Thyroid gland (tissue), 4 donors: ENCODE data around the gene TANGO2. TPM values are rescaled to one million over a fixed set of nuclear protein-coding genes. Genes with fewer than 3 reads are reported as not detected.
"Not testable (repeated sequence)": the region's sequence is repeated elsewhere in the genome, so short reads cannot be mapped to it uniquely, and the experiment has no call there.

Source experiments
- DNase-seq, 2 donors: peaks; one replicate each; pipeline ENCODE4 v3.0.0-alpha.2; 2019
- H3K27ac ChIP-seq, 3 donors: fragments of 200-600 bp; sonication (generic); 1 replicate in 2 of 3; 2 replicates in 1 of 3; pipeline ENCODE4 v1.5.1; 2016 to 2019; ENCODE audit warnings: mild to moderate bottlenecking in 1 of 3, moderate library complexity in 1 of 3
- H3K27me3 ChIP-seq: fragments of 200-600 bp; sonication (generic); one replicate; pipeline ENCODE4 v1.5.1; 2019
- H3K36me3 ChIP-seq, 2 donors: fragments of 200-600 bp; sonication (generic); one replicate each; pipeline ENCODE4 v1.5.1; 2016 to 2019
- H3K4me1 ChIP-seq, 2 donors: fragments of 200-600 bp; sonication (generic); one replicate each; pipeline ENCODE4 v1.5.1; 2017 to 2019
- H3K4me3 ChIP-seq, 3 donors: fragments of 200-600 bp; sonication (generic); replicated peaks in 1 of 3; 1 replicate in 2 of 3; 2 replicates in 1 of 3; pipeline ENCODE4 v1.5.1; 2016; ENCODE audit warnings: mild to moderate bottlenecking in 1 of 3
- H3K9me3 ChIP-seq: fragments of 200-600 bp; sonication (generic); one replicate; pipeline ENCODE4 v1.5.1; 2017
- POLR2A ChIP-seq, 2 donors: fragments of 450-650 bp; IDR thresholded peaks; one replicate each; pipeline ENCODE4 v1.6.1; 2017; ENCODE audit warnings: antibody characterized with exemption in 2 of 2, mild to moderate bottlenecking in 2 of 2, moderate library complexity in 1 of 2
- WGBS, 2 donors: methylation state at CpG; one replicate each; pipeline ENCODE4 v1.1.5; 2017; 5-methylcytosine and 5-hydroxymethylcytosine counted together
- intact Hi-C: fragments of 100-400 bp; cut with DNase I; formaldehyde crosslinking; loops from one replicate; pipeline ENCODE4 v1.15.1; 2023
- total RNA-seq, 4 donors: library from RNA; depleted of rRNA; stranded (reverse); fragments of >200 nt; gene quantifications; one replicate each; pipeline ENCODE4 v1.2.3, GENCODE V29; 2016
- TF ChIP-seq, protein P1 (sequence below), 6 experiments: fragments of 200-600 bp in 3 of 6; fragments of 450-650 bp in 3 of 6; sonication (generic) in 3 of 6; IDR thresholded peaks; one replicate each; pipeline ENCODE4 v1.5.1; 2016 to 2019; ENCODE audit warnings: antibody characterized with exemption in 6 of 6, mild to moderate bottlenecking in 2 of 6, inconsistent platforms in 1 of 6, moderate library complexity in 1 of 6

TANGO2 gene
- total RNA-seq, 4 donors from 2014 or later: 50.3 to 82.7 (median 65.2) TPM

DNA sequence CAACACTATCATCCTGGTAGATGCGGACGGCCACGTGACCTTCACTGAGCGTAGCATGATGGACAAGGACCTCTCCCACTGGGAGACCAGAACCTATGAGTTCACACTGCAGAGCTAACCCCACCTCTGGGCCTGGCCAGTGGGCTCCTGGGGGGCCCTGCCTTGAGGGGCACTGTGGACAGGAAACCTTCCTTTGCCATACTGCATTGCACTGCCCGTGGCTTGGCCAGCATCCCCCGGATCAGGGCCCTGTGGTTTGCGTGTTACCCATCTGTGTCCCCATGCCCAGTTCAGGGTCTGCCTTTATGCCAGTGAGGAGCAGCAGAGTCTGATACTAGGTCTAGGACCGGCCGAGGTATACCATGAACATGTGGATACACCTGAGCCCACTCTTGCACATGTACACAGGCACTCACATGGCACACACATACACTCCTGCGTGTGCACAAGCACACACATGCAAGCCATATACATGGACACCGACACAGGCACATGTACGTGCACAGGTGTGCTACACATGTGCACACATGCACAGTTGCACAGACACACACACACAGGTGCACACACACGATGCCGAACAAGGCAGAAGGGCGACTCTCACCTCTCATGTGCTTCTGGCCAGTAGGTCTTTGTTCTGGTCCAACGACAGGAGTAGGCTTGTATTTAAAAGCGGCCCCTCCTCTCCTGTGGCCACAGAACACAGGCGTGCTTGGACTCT is 43.8 kb downstream of the TANGO2 start:
- no peak overlapping the region for H3K4me3 ChIP-seq
- H3K27me3 ChIP-seq: no peaks in the 10 kb centered on the region
- no peak overlapping the region for H3K27ac ChIP-seq
- 88 to 95% methylated on average over 11 to 14 of the region's 18 CpGs for WGBS, 2 donors
- H3K4me1 ChIP-seq: no peaks in the 10 kb centered on the region
- peaks cover 28 to 34% of the 10 kb centered on the region in 2 donors for H3K36me3 ChIP-seq
- intact Hi-C loops: no loop called here
- H3K9me3 ChIP-seq: no peaks in the 10 kb centered on the region
- TF ChIP-seq, protein P1, sequence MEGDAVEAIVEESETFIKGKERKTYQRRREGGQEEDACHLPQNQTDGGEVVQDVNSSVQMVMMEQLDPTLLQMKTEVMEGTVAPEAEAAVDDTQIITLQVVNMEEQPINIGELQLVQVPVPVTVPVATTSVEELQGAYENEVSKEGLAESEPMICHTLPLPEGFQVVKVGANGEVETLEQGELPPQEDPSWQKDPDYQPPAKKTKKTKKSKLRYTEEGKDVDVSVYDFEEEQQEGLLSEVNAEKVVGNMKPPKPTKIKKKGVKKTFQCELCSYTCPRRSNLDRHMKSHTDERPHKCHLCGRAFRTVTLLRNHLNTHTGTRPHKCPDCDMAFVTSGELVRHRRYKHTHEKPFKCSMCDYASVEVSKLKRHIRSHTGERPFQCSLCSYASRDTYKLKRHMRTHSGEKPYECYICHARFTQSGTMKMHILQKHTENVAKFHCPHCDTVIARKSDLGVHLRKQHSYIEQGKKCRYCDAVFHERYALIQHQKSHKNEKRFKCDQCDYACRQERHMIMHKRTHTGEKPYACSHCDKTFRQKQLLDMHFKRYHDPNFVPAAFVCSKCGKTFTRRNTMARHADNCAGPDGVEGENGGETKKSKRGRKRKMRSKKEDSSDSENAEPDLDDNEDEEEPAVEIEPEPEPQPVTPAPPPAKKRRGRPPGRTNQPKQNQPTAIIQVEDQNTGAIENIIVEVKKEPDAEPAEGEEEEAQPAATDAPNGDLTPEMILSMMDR (IDR thresholded peaks at IDR 0.05): no peak
- no peak for TF ChIP-seq POLR2A (IDR thresholded peaks at IDR 0.05)
- no peak for DNase-seq

DNA sequence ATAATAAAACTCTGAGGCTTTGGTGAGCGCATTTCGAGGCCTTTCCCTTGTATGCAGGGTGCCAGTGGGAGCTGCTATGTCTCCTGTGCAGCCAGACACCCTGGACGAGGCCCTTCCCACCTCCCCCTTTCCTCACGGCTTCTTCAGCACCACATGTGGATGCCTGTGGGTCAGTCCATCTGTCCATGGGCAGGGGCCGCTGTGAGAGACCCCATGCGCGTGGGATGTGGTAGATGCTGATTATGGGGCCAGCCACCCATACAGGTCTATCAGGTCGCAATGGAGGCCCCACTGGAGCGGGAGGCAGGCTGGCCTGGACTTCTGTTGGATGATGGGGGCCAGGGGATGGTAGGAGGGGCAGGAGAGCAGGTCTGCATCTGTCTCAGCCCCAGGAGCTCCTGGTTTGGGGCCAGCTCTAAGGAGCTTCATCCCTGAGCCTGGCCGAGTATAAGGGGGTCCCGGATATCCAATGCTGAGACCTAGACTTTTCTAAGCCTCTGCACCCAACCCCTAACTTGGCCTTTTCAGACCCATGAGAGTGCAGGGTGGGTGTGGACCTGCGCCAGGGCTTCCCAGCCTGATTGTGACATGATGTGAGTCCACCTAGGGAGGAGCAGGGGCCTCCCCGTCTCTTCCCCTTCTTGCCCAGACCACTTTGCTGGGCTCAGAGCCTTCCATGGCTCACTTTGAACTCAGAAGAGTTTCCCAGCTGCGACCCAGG is 45.1 kb downstream of the TANGO2 start:
- Histone ChIP-seq H3K9me3 (no peaks in the 10 kb centered on the region), H3K27ac (no peak overlapping the region), H3K36me3 (peaks cover 27 to 32% of the 10 kb centered on the region in 2 donors), H3K4me3 (no peak overlapping the region), H3K4me1 (no peaks in the 10 kb centered on the region), H3K27me3 (no peaks in the 10 kb centered on the region)
- intact Hi-C loops: no loop called here
- TF ChIP-seq POLR2A (IDR thresholded peaks at IDR 0.05): no peak
- TF ChIP-seq, protein P1 (IDR thresholded peaks at IDR 0.05): no peak
- WGBS, 2 donors: 93 to 96% methylated on average over 9 to 12 of the region's 14 CpGs
- no peak for DNase-seq

DNA sequence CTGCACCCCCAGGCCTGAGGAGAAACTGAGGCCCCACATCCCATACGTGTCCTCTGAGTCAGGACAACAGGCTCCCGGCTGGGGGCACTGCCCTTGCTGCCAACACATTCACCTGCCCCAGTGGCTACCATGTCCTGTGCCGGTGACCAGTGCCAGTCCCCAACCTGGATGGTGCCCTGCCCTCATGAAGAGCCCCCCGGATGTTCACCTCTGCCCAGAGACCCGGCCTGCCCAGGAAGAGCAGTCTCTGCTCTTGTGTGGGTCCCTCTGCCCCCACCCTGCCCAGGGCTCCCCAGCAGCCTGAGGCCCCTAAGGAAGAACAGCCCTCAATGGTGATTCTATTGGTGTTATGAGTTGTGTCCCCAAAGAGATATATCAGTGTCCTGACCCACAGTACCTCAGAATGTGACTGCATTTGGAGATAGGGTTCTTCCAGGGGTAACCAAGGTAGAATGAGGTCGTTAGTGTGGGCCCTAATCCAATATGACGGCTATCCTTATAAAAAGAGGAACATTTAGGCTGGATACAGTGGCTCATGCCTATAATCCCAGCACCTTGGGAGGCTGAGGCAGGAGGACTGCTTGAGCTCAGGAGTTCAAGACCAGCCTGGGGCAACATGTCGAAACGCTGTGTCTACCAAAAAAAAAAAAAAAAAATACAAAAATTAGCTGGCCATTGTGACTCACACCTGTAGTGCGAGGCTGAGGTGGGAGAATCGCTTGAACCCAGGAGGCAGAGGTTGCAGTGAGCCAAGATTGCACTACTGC is 45.9 kb downstream of the TANGO2 start:
- Histone ChIP-seq H3K4me1 (no peaks in the 10 kb centered on the region), H3K27ac (no peak overlapping the region), H3K4me3 (no peak overlapping the region), H3K9me3 (no peaks in the 10 kb centered on the region), H3K36me3 (peaks cover 20 to 25% of the 10 kb centered on the region in 2 donors), H3K27me3 (no peaks in the 10 kb centered on the region)
- DNase-seq: no peak
- WGBS, 2 donors: 94 to 95% methylated on average over 9 to 11 of the region's 11 CpGs
- no peak for TF ChIP-seq POLR2A (IDR thresholded peaks at IDR 0.05)
- TF ChIP-seq, protein P1 (IDR thresholded peaks at IDR 0.05): no peak
- intact Hi-C loops: no loop called here

DNA sequence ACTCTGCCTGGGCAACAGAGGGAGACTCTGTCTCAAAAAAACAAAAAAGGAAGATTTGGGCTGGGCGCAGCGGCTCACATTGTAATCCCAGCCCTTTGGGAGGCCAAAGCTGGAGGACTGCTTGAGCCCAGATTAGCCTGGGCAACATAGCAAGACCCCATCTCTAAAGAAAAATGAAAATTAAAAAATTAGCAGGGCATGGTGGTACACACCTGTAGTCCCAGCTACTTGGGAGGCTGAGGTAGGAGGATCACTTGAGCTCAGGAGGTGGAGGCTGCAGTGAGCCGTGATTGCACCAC is 46.4 kb downstream of the TANGO2 start:
- intact Hi-C loops: not testable (repeated sequence)

DNA sequence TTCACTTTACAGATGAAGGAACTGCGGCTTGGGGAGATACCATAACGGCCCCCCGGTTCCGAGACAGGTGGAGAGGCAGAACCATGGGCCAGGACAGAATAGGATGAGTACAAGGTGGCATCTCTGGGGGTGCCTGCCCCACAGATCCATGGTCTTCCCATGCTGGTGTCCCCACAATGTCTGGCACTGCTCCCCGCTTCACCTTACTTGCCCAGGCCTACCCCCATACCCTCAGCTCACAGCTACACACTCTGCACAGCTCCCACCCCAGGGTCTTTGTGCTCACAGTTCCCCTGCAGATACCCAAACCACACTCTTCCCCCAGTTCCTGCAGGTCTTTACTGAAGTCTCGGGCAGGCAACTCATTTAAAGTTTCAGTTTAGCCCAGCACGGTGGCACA is 47.7 kb downstream of the TANGO2 start:
- Histone ChIP-seq H3K36me3 (peaks cover 1 to 10% of the 10 kb centered on the region in 2 donors), H3K4me3 (no peak overlapping the region), H3K27ac (no peak overlapping the region), H3K9me3 (no peaks in the 10 kb centered on the region), H3K4me1 (no peaks in the 10 kb centered on the region), H3K27me3 (no peaks in the 10 kb centered on the region)
- DNase-seq: no peak
- intact Hi-C loops: no loop called here
- WGBS, 2 donors: 92 to 99% methylated on average over 7 of the region's 7 CpGs
- no peak for TF ChIP-seq POLR2A (IDR thresholded peaks at IDR 0.05)
- TF ChIP-seq, protein P1 (IDR thresholded peaks at IDR 0.05): no peak

More for the DNA sequence above, 46.4 kb downstream of the TANGO2 start:
- WGBS, 2 donors: 96 to 100% methylated on average over 3 of the region's 3 CpGs
- H3K4me1 ChIP-seq, DNase-seq, H3K27ac ChIP-seq, H3K27me3 ChIP-seq, H3K4me3 ChIP-seq, H3K9me3 ChIP-seq: not testable (repeated sequence)
- H3K36me3 ChIP-seq: peaks cover 14 to 21% of the 10 kb centered on the region in 2 donors
